Measurements from ENCODE around the gene C20orf204. TPM values are rescaled to one million over a fixed set of nuclear protein-coding genes. Genes with fewer than 3 reads are reported as not detected.

Gene C20orf204
- polyA plus RNA-seq, 1 donor from 2014 or later = not detected

GRCh38 chr20:64044484-64045247, 8.7 kb downstream of the C20orf204 start:
- no peaks in the 10 kb centered on the region for H3K9me3 Mint-ChIP-seq
- H3K27me3 Mint-ChIP-seq = peaks cover 26% of the 10 kb centered on the region
- peak overlapping the region in 1 of 3 donors; percentile 71 for H3K27ac Mint-ChIP-seq
- no peaks in the 10 kb centered on the region for H3K36me3 Mint-ChIP-seq
- peak overlapping the region in 1 of 4 donors; percentile 54 for H3K4me3 Mint-ChIP-seq
- H3K4me1 Mint-ChIP-seq = peaks cover 0 to 12% (median 3%) of the 10 kb centered on the region in 3 donors

- Mint-ChIP-seq H3K27me3 (peaks cover 27% of the 10 kb centered on the region), H3K27ac (no peak overlapping the region), H3K4me1 (peaks cover 0 to 5% (median 3%) of the 10 kb centered on the region in 3 donors), H3K4me3 (no peak overlapping the region), H3K9me3 (no peaks in the 10 kb centered on the region), H3K36me3 (no peaks in the 10 kb centered on the region)
Observed at GRCh38 chr20:64045346-64046011, 9.5 kb downstream of the C20orf204 start.

- Mint-ChIP-seq H3K4me3 (no peak overlapping the region), H3K4me1 (peaks cover 0 to 5% (median 3%) of the 10 kb centered on the region in 3 donors), H3K9me3 (no peaks in the 10 kb centered on the region), H3K27ac (no peak overlapping the region), H3K27me3 (peaks cover 37% of the 10 kb centered on the region), H3K36me3 (no peaks in the 10 kb centered on the region)
Observed at GRCh38 chr20:64047046-64047389, 11.0 kb downstream of the C20orf204 start.

GRCh38 chr20:64047968-64048401, 12.0 kb downstream of the C20orf204 start:
- Mint-ChIP-seq H3K4me1 (peaks cover 0 to 5% (median 1%) of the 10 kb centered on the region in 3 donors), H3K27me3 (peaks cover 40% of the 10 kb centered on the region), H3K9me3 (no peaks in the 10 kb centered on the region), H3K4me3 (peak overlapping the region in 1 of 4 donors; percentile 16), H3K36me3 (no peaks in the 10 kb centered on the region), H3K27ac (no peak overlapping the region)

- peaks cover 0 to 4% (median 4%) of the 10 kb centered on the region in 3 donors for H3K4me1 Mint-ChIP-seq
- peaks cover 45% of the 10 kb centered on the region for H3K27me3 Mint-ChIP-seq
- no peak overlapping the region for H3K27ac Mint-ChIP-seq
- H3K9me3 Mint-ChIP-seq = no peaks in the 10 kb centered on the region
- H3K36me3 Mint-ChIP-seq = no peaks in the 10 kb centered on the region
- no peak overlapping the region for H3K4me3 Mint-ChIP-seq
Observed at GRCh38 chr20:64048402-64049044, 12.5 kb downstream of the C20orf204 start.

GRCh38 chr20:64049060-64049877, 13.3 kb downstream of the C20orf204 start, which contains the start of gene SOX18:
Gene SOX18, minus strand, starts transcription at chr20:64049639. Its CDS starts 123 bp downstream, at chr20:64049516.
- H3K4me3 Mint-ChIP-seq = peak within 1 kb of the TSS in 3 of 4 donors; percentile 48 to 70 (median 58)
- peaks cover 0 to 4% (median 0%) of the 10 kb centered on the region in 3 donors for H3K4me1 Mint-ChIP-seq
- H3K9me3 Mint-ChIP-seq = no peaks in the 10 kb centered on the region
- H3K27ac Mint-ChIP-seq = peak within 1 kb of the TSS in 1 of 3 donors; percentile 48
- peaks cover 47% of the 10 kb centered on the region for H3K27me3 Mint-ChIP-seq
- no peaks in the 10 kb centered on the region for H3K36me3 Mint-ChIP-seq

- peaks cover 47% of the 10 kb centered on the region for H3K27me3 Mint-ChIP-seq
- no peaks in the 10 kb centered on the region for H3K9me3 Mint-ChIP-seq
- H3K4me3 Mint-ChIP-seq = peak overlapping the region in 2 of 4 donors; percentile 45 to 67
- peaks cover 0 to 4% (median 0%) of the 10 kb centered on the region in 3 donors for H3K4me1 Mint-ChIP-seq
- H3K27ac Mint-ChIP-seq = no peak overlapping the region
- no peaks in the 10 kb centered on the region for H3K36me3 Mint-ChIP-seq
Observed at GRCh38 chr20:64049878-64050260, 13.9 kb downstream of the C20orf204 start.

- Mint-ChIP-seq H3K4me1 (peaks cover 0 to 4% (median 0%) of the 10 kb centered on the region in 3 donors), H3K27ac (peak overlapping the region in 1 of 3 donors; percentile 48), H3K27me3 (peaks cover 52% of the 10 kb centered on the region), H3K9me3 (no peaks in the 10 kb centered on the region), H3K36me3 (peaks cover 3% of the 10 kb centered on the region), H3K4me3 (peak overlapping the region in 1 of 4 donors; percentile 30)
Observed at GRCh38 chr20:64050261-64051032, 14.5 kb downstream of the C20orf204 start.

- Mint-ChIP-seq H3K4me1 (peaks cover 0 to 4% (median 0%) of the 10 kb centered on the region in 3 donors), H3K36me3 (peaks cover 3% of the 10 kb centered on the region), H3K9me3 (no peaks in the 10 kb centered on the region), H3K27ac (peak overlapping the region in 1 of 3 donors; percentile 48), H3K27me3 (peaks cover 51% of the 10 kb centered on the region), H3K4me3 (peak overlapping the region in 1 of 4 donors; percentile 17)
Observed at GRCh38 chr20:64051033-64051452, 15.1 kb downstream of the C20orf204 start.

GRCh38 chr20:64051561-64052325, 15.8 kb downstream of the C20orf204 start:
- H3K27ac Mint-ChIP-seq = no peak overlapping the region
- peaks cover 0 to 4% (median 0%) of the 10 kb centered on the region in 3 donors for H3K4me1 Mint-ChIP-seq
- peaks cover 3% of the 10 kb centered on the region for H3K36me3 Mint-ChIP-seq
- H3K27me3 Mint-ChIP-seq = peaks cover 45% of the 10 kb centered on the region
- H3K4me3 Mint-ChIP-seq = peak overlapping the region in 1 of 4 donors; percentile 47
- H3K9me3 Mint-ChIP-seq = no peaks in the 10 kb centered on the region

GRCh38 chr20:64052326-64052722, 16.3 kb downstream of the C20orf204 start:
- no peaks in the 10 kb centered on the region for H3K9me3 Mint-ChIP-seq
- H3K27ac Mint-ChIP-seq = no peak overlapping the region
- H3K4me1 Mint-ChIP-seq = peaks cover 0 to 4% (median 0%) of the 10 kb centered on the region in 3 donors
- H3K4me3 Mint-ChIP-seq = no peak overlapping the region
- peaks cover 3% of the 10 kb centered on the region for H3K36me3 Mint-ChIP-seq
- H3K27me3 Mint-ChIP-seq = peaks cover 39% of the 10 kb centered on the region

- Mint-ChIP-seq H3K4me1 (peaks cover 0 to 7% (median 4%) of the 10 kb centered on the region in 3 donors), H3K36me3 (peaks cover 3% of the 10 kb centered on the region), H3K4me3 (no peak overlapping the region), H3K27ac (no peak overlapping the region), H3K9me3 (no peaks in the 10 kb centered on the region), H3K27me3 (peaks cover 35% of the 10 kb centered on the region)
Observed at GRCh38 chr20:64052987-64053840, 17.2 kb downstream of the C20orf204 start.
